Activated naive CD4-positive, alpha-beta T cell treated with anti-CD3 and anti-CD28 coated beads, Interleukin-2, amount 10 ng/mL, durations not matched to agents 7 days and 5 days (primary cell): ENCODE results near the gene GDPD5.
A peak's percentile ranks its signal among the peaks of the same experiment; 100 is the strongest.

ENCODE experiments used
- CTCF ChIA-PET: fragments of 350-600 bp; sonication (Branson Sonifier 250); formaldehyde crosslinking; loops from one replicate; lab custom pipeline; 2021; ENCODE audit warnings: antibody characterized with exemption; lab: Charles Lee
- DNase-seq: peaks from one replicate; pipeline ENCODE4 v3.0.0-alpha.2; 2020
- H3K27ac Mint-ChIP-seq: one replicate; pipeline ENCODE4 v1.8.0; 2021; ENCODE audit warnings: mild to moderate bottlenecking, moderate library complexity, mixed read lengths
- H3K27me3 Mint-ChIP-seq: one replicate; pipeline ENCODE4 v1.8.0; 2021; ENCODE audit warnings: mild to moderate bottlenecking, mixed read lengths
- H3K36me3 Mint-ChIP-seq: one replicate; pipeline ENCODE4 v1.8.0; 2021; ENCODE audit warnings: mixed read lengths
- H3K4me1 Mint-ChIP-seq: one replicate; pipeline ENCODE4 v1.8.0; 2021; ENCODE audit warnings: mixed read lengths
- H3K4me3 Mint-ChIP-seq: one replicate; pipeline ENCODE4 v1.8.0; 2021; ENCODE audit warnings: mild to moderate bottlenecking, moderate library complexity, mixed read lengths
- H3K9me3 Mint-ChIP-seq: one replicate; pipeline ENCODE4 v1.8.0; 2021; ENCODE audit warnings: mixed read lengths

Gene GDPD5

GRCh38 chr11:75450826-75451821 lies 74.6 kb downstream of the GDPD5 start:
- peaks cover 16% of the 10 kb centered on the region for H3K27me3 Mint-ChIP-seq
- H3K4me3 Mint-ChIP-seq, result no peak overlapping the region
- peak; percentile 57 for DNase-seq
- no peaks in the 10 kb centered on the region for H3K36me3 Mint-ChIP-seq
- CTCF ChIA-PET, result interaction anchor here (0.6 to 3.4 kb wide), 13 partner anchors 15 to 83 kb away, joined by 3 to 22 read pairs (median 3); partner anchors contain the start of gene GDPD5
- H3K9me3 Mint-ChIP-seq, result no peaks in the 10 kb centered on the region
- H3K27ac Mint-ChIP-seq, result no peak overlapping the region
- no peaks in the 10 kb centered on the region for H3K4me1 Mint-ChIP-seq

GRCh38 chr11:75450236-75450635 lies 75.5 kb downstream of the GDPD5 start:
- Mint-ChIP-seq H3K27ac (no peak overlapping the region), H3K27me3 (peaks cover 16% of the 10 kb centered on the region), H3K9me3 (no peaks in the 10 kb centered on the region), H3K36me3 (no peaks in the 10 kb centered on the region), H3K4me3 (no peak overlapping the region), H3K4me1 (no peaks in the 10 kb centered on the region)
- CTCF ChIA-PET, result interaction anchor here (1.3 to 3.4 kb wide), 6 partner anchors 50 to 84 kb away, joined by 3 to 22 read pairs (median 4); no protein-coding TSS in a partner anchor
- no peak for DNase-seq

GRCh38 chr11:75449776-75450175 lies 76.0 kb downstream of the GDPD5 start:
- no peak overlapping the region for H3K27ac Mint-ChIP-seq
- no peaks in the 10 kb centered on the region for H3K36me3 Mint-ChIP-seq
- H3K27me3 Mint-ChIP-seq, result peaks cover 16% of the 10 kb centered on the region
- H3K4me3 Mint-ChIP-seq, result no peak overlapping the region
- no peaks in the 10 kb centered on the region for H3K4me1 Mint-ChIP-seq
- no peaks in the 10 kb centered on the region for H3K9me3 Mint-ChIP-seq
- DNase-seq, result no peak
- CTCF ChIA-PET, result interaction anchor here (3.4 kb wide), 1 partner anchor 81 kb away, joined by 22 read pairs; no protein-coding TSS in a partner anchor

GRCh38 chr11:75449271-75449670 lies 76.5 kb downstream of the GDPD5 start:
- no peak overlapping the region for H3K27ac Mint-ChIP-seq
- no peak overlapping the region for H3K4me3 Mint-ChIP-seq
- CTCF ChIA-PET, result interaction anchor here (1.1 to 3.4 kb wide), 2 partner anchors 82 to 84 kb away, joined by 6 to 22 read pairs; no protein-coding TSS in a partner anchor
- H3K27me3 Mint-ChIP-seq, result peaks cover 16% of the 10 kb centered on the region
- no peaks in the 10 kb centered on the region for H3K36me3 Mint-ChIP-seq
- no peak for DNase-seq
- no peaks in the 10 kb centered on the region for H3K4me1 Mint-ChIP-seq
- H3K9me3 Mint-ChIP-seq, result no peaks in the 10 kb centered on the region

GRCh38 chr11:75447415-75447814 lies 78.3 kb downstream of the GDPD5 start:
- no peak overlapping the region for H3K27ac Mint-ChIP-seq
- no peak overlapping the region for H3K4me3 Mint-ChIP-seq
- no peaks in the 10 kb centered on the region for H3K4me1 Mint-ChIP-seq
- peaks cover 11% of the 10 kb centered on the region for H3K27me3 Mint-ChIP-seq
- CTCF ChIA-PET, result interaction anchor here (4.3 kb wide), 1 partner anchor 83 kb away, joined by 174 read pairs; no protein-coding TSS in a partner anchor
- H3K9me3 Mint-ChIP-seq, result no peaks in the 10 kb centered on the region
- DNase-seq, result no peak
- H3K36me3 Mint-ChIP-seq, result no peaks in the 10 kb centered on the region

GRCh38 chr11:75445315-75445953 lies 80.3 kb downstream of the GDPD5 start:
- Mint-ChIP-seq H3K9me3 (no peaks in the 10 kb centered on the region), H3K4me1 (no peaks in the 10 kb centered on the region), H3K27me3 (peaks cover 10% of the 10 kb centered on the region), H3K27ac (no peak overlapping the region), H3K36me3 (no peaks in the 10 kb centered on the region), H3K4me3 (no peak overlapping the region)
- peak; percentile 82 for DNase-seq
- CTCF ChIA-PET, result interaction anchor here (0.7 to 4.3 kb wide), 25 partner anchors 10 to 213 kb away, joined by 3 to 174 read pairs (median 5); partner anchors contain the start of gene GDPD5

GRCh38 chr11:75443043-75443442 lies 82.7 kb downstream of the GDPD5 start:
- no peak overlapping the region for H3K4me3 Mint-ChIP-seq
- DNase-seq, result no peak
- peaks cover 4% of the 10 kb centered on the region for H3K27me3 Mint-ChIP-seq
- H3K4me1 Mint-ChIP-seq, result no peaks in the 10 kb centered on the region
- H3K9me3 Mint-ChIP-seq, result no peaks in the 10 kb centered on the region
- CTCF ChIA-PET, result interaction anchor here (0.8 to 4.3 kb wide), 8 partner anchors 17 to 134 kb away, joined by 3 to 174 read pairs (median 4); no protein-coding TSS in a partner anchor
- H3K36me3 Mint-ChIP-seq, result no peaks in the 10 kb centered on the region
- H3K27ac Mint-ChIP-seq, result no peak overlapping the region

GRCh38 chr11:75442161-75442885 lies 83.4 kb downstream of the GDPD5 start:
- no peak for DNase-seq
- CTCF ChIA-PET, result interaction anchor here (0.8 to 1.5 kb wide), 3 partner anchors 78 to 134 kb away, joined by 3 to 5 read pairs (median 4); no protein-coding TSS in a partner anchor
- H3K27ac Mint-ChIP-seq, result no peak overlapping the region
- no peak overlapping the region for H3K4me3 Mint-ChIP-seq
- no peaks in the 10 kb centered on the region for H3K9me3 Mint-ChIP-seq
- H3K27me3 Mint-ChIP-seq, result peaks cover 8% of the 10 kb centered on the region
- no peaks in the 10 kb centered on the region for H3K4me1 Mint-ChIP-seq
- no peaks in the 10 kb centered on the region for H3K36me3 Mint-ChIP-seq

- Mint-ChIP-seq H3K4me3 (no peak overlapping the region), H3K4me1 (no peaks in the 10 kb centered on the region), H3K27me3 (peaks cover 8% of the 10 kb centered on the region), H3K27ac (no peak overlapping the region), H3K36me3 (no peaks in the 10 kb centered on the region), H3K9me3 (no peaks in the 10 kb centered on the region)
- CTCF ChIA-PET, result interaction anchor here (1.5 kb wide), 1 partner anchor 91 kb away, joined by 5 read pairs; no protein-coding TSS in a partner anchor
- no peak for DNase-seq
Observed at GRCh38 chr11:75441804-75442132, 84.0 kb downstream of the GDPD5 start.

GRCh38 chr11:75440960-75441803 lies 84.6 kb downstream of the GDPD5 start:
- H3K9me3 Mint-ChIP-seq, result no peaks in the 10 kb centered on the region
- H3K27ac Mint-ChIP-seq, result no peak overlapping the region
- CTCF ChIA-PET, result interaction anchor here (1.5 kb wide), 1 partner anchor 92 kb away, joined by 5 read pairs; no protein-coding TSS in a partner anchor
- no peaks in the 10 kb centered on the region for H3K36me3 Mint-ChIP-seq
- H3K4me3 Mint-ChIP-seq, result no peak overlapping the region
- no peaks in the 10 kb centered on the region for H3K4me1 Mint-ChIP-seq
- H3K27me3 Mint-ChIP-seq, result peaks cover 8% of the 10 kb centered on the region
- no peak for DNase-seq

- H3K27me3 Mint-ChIP-seq, result peaks cover 11% of the 10 kb centered on the region
- H3K27ac Mint-ChIP-seq, result no peak overlapping the region
- no peaks in the 10 kb centered on the region for H3K9me3 Mint-ChIP-seq
- no peak overlapping the region for H3K4me3 Mint-ChIP-seq
- CTCF ChIA-PET, result interaction anchor here (0.9 kb wide), 1 partner anchor 92 kb away, joined by 3 read pairs; no protein-coding TSS in a partner anchor
- H3K4me1 Mint-ChIP-seq, result no peaks in the 10 kb centered on the region
- no peaks in the 10 kb centered on the region for H3K36me3 Mint-ChIP-seq
- no peak for DNase-seq
Observed at GRCh38 chr11:75439495-75440120, 86.1 kb downstream of the GDPD5 start.

- DNase-seq, result no peak
- Mint-ChIP-seq H3K27me3 (peaks cover 17% of the 10 kb centered on the region), H3K4me3 (no peak overlapping the region), H3K27ac (no peak overlapping the region), H3K36me3 (no peaks in the 10 kb centered on the region), H3K9me3 (no peaks in the 10 kb centered on the region), H3K4me1 (no peaks in the 10 kb centered on the region)
- CTCF ChIA-PET, result interaction anchor here (0.9 kb wide), 1 partner anchor 93 kb away, joined by 3 read pairs; no protein-coding TSS in a partner anchor
Observed at GRCh38 chr11:75439026-75439425, 86.7 kb downstream of the GDPD5 start.
